Esophagus squamous epithelium (tissue), 4 donors: Measurements from ENCODE around the gene CA11.

Source experiments
- CTCF ChIP-seq, 6 experiments: fragments of 450-650 bp in 4 of 6; fragments of 200-600 bp in 2 of 6; sonication (generic) in 2 of 6; IDR thresholded peaks; one replicate each; pipeline ENCODE4 v1.5.1; 2016 to 2019; ENCODE audit warnings: antibody characterized with exemption in 6 of 6, mild to moderate bottlenecking in 4 of 6, moderate library complexity in 4 of 6
- POLR2A ChIP-seq, 4 donors: fragments of 450-650 bp; IDR thresholded peaks; one replicate each; pipeline ENCODE4 v1.6.1; 2017; ENCODE audit warnings: antibody characterized with exemption in 4 of 4, mild to moderate bottlenecking in 4 of 4, moderate library complexity in 3 of 4

GRCh38 chr19:48668761-48669160 is 22.8 kb upstream of the CA11 start:
- TF ChIP-seq CTCF (IDR thresholded peaks at IDR 0.05) (no peak), POLR2A (IDR thresholded peaks at IDR 0.05) (no peak)
